ENCODE results near the gene SURF4. TPM values are rescaled to one million over a fixed set of nuclear protein-coding genes. Genes with fewer than 3 reads are reported as not detected.

The SURF4 gene
- total RNA-seq, 4 donors from 2014 or later, result 84.2 to 114 (median 100) TPM

- WGBS, 2 donors, result 70 to 71% methylated on average over 13 of the region's 13 CpGs
- no peak overlapping the region for H3K4me3 ChIP-seq (ENCODE audit: low read depth, poor library complexity, severe bottlenecking)
- no peak for DNase-seq (ENCODE audit: low spot score in 2 of 2)
- intact Hi-C loops (cut with DNase I; ENCODE audit: low total_unique reads), result no loop called here
- TF ChIP-seq CTCF (IDR thresholded peaks at IDR 0.05), result no peak
- TF ChIP-seq POLR2A (IDR thresholded peaks at IDR 0.05), result no peak
These were observed 14.3 kb downstream of the SURF4 start for GRCh38 chr9:133361507-133362092.

- 81 to 83% methylated on average over 21 of the region's 21 CpGs for WGBS, 2 donors
- TF ChIP-seq POLR2A (IDR thresholded peaks at IDR 0.05), result no peak
- TF ChIP-seq CTCF (IDR thresholded peaks at IDR 0.05), result no peak
- DNase-seq (ENCODE audit: low spot score in 2 of 2), result no peak
- H3K4me3 ChIP-seq (ENCODE audit: low read depth, poor library complexity, severe bottlenecking), result no peak overlapping the region
- intact Hi-C loops (cut with DNase I; ENCODE audit: low total_unique reads), result no loop called here
These were observed 15.2 kb downstream of the SURF4 start for GRCh38 chr9:133360400-133361393.

DNA sequence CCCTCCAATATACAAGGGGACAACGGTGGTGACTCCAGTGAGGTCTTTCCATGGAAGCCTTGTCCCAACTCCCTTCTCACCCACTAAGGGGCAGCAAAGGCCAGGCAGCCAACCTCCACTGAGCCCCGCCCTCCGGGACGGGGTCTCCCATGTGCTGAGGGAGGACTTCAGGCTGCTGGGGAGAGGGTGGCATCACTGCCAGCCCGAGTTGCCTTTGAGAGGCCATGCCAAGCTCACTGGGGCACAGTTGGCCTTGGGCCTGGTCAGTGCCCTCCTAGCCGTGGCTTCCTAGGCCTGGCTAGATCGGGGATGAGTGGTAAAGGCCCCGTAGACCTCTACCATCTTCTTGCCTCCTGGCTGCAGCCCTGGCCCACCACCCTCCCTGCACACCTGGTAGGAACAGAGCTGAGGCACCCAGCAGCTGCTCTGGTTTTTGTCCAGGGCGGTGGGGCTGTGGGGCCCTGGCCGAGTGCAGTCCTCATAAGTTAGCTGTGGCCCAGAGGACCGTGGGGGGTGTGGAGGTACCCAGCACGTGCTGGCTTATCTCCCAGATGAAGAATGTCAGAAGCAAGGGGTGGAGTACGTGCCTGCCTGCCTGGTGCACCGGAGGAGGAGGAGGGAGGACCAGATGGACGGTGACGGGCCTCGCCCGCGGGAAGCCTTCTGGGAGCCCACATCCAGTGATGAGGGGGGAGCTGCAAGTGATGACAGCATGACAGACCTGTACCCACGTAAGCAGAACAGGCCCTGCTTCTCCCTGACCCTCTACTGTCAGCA, 16.3 kb downstream of the SURF4 start:
- 52 to 53% methylated on average over 20 of the region's 20 CpGs for WGBS, 2 donors
- TF ChIP-seq CTCF (IDR thresholded peaks at IDR 0.05), result no peak
- no peak for TF ChIP-seq POLR2A (IDR thresholded peaks at IDR 0.05)
- H3K4me3 ChIP-seq (ENCODE audit: low read depth, poor library complexity, severe bottlenecking), result no peak overlapping the region
- intact Hi-C loops (cut with DNase I; ENCODE audit: low total_unique reads), result no loop called here
- no peak for DNase-seq (ENCODE audit: low spot score in 2 of 2)

DNA sequence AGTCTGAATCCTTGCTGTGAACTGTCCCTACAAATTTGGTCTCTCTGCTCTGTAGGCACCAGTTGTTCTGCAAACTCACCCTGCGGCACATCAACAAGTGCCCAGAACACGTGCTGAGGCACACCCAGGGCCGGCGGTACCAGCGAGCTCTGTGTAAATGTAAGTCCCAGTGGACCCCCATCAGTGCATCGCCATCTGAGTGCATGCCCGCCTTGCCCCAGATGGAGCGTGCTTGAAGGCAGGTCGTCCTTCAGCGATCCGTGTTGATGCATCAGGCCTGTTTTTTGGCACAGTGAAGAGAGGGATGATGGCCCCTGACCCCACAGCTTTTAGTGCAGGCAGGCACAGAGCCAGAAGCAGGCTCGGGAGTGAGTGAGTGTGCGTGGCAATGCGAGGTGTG, 18.2 kb downstream of the SURF4 start:
- WGBS, 2 donors, result 63 to 77% methylated on average over 6 to 12 of the region's 14 CpGs
- no peak overlapping the region for H3K4me3 ChIP-seq (ENCODE audit: low read depth, poor library complexity, severe bottlenecking)
- no peak for DNase-seq (ENCODE audit: low spot score in 2 of 2)
- intact Hi-C loops (cut with DNase I; ENCODE audit: low total_unique reads), result no loop called here
- no peak for TF ChIP-seq CTCF (IDR thresholded peaks at IDR 0.05)
- no peak for TF ChIP-seq POLR2A (IDR thresholded peaks at IDR 0.05)

- TF ChIP-seq CTCF (IDR thresholded peaks at IDR 0.05), result no peak
- peak in 1 of 2 donors; percentile 23 for TF ChIP-seq POLR2A (IDR thresholded peaks at IDR 0.05)
- WGBS, 2 donors, result 1% methylated on average over 31 to 47 of the region's 78 CpGs
- peak; percentile 83 to 97 for DNase-seq (ENCODE audit: low spot score in 2 of 2)
- intact Hi-C loops (cut with DNase I; ENCODE audit: low total_unique reads), result no loop called here
- peak within 1 kb of the TSS; percentile 69 for H3K4me3 ChIP-seq (ENCODE audit: low read depth, poor library complexity, severe bottlenecking)
These were observed 19.3 kb downstream of the SURF4 start, which contains the start of the genes SURF1 and SURF2 for GRCh38 chr9:133356391-133357091. Gene SURF1, minus strand, starts transcription at chr9:133356487. Its CDS starts 34 bp downstream, at chr9:133356453. Gene SURF2, plus strand, starts transcription at chr9:133356550. Its CDS starts 43 bp downstream, at chr9:133356593.
